Caco-2 (cell line): ENCODE results near the gene WWOX. TPM values are rescaled to one million over a fixed set of nuclear protein-coding genes. Genes with fewer than 3 reads are reported as not detected.

ENCODE experiments used
- BruUV-seq: library from RNA; stranded (reverse); fragments of 400-500 nt; replicated peaks from 2 replicates; lab custom pipeline; 2021; lab: Mats Ljungman, UMichigan
- CTCF ChIA-PET: fragments of 300-600 bp; sonication (Branson Sonifier 250); formaldehyde crosslinking; loops from one replicate; lab custom pipeline; 2022; ENCODE audit warnings: antibody characterized with exemption; lab: Charles Lee
- POLR2A ChIA-PET: fragments of 300-600 bp; sonication (Branson Sonifier 250); formaldehyde crosslinking; loops from one replicate; lab custom pipeline; 2022; ENCODE audit warnings: antibody characterized with exemption; lab: Charles Lee
- DNase-seq, 2 experiments: peaks; one replicate each; pipeline versions ENCODE4 v3.0.0 to v3.0.0-alpha.2; 2020 to 2022
- H3K27me3 ChIP-seq: replicated peaks from 2 replicates; pipeline ENCODE4 v1.6.0; 2011; ENCODE audit warnings: low read length; ENCODE audit not compliant: control insufficient read depth, insufficient read depth
- H3K36me3 ChIP-seq: 2 replicates; pipeline ENCODE4 v1.5.1; 2011; ENCODE audit warnings: low read length; ENCODE audit not compliant: control insufficient read depth, insufficient read depth
- H3K4me1 ChIP-seq: fragments of 250-450 bp; sonication (Bioruptor Pico); 2 replicates; pipeline ENCODE4 v1.5.1; 2020; ENCODE audit warnings: mild to moderate bottlenecking
- H3K4me3 ChIP-seq: 2 replicates; pipeline ENCODE4 v1.5.1; 2011; ENCODE audit warnings: low read depth, mild to moderate bottlenecking, control low read depth, low read length
- H3K9me3 ChIP-seq: fragments of 250-450 bp; sonication (Bioruptor Pico); 2 replicates; pipeline ENCODE4 v1.5.1; 2020; ENCODE audit warnings: mild to moderate bottlenecking, moderate library complexity
- H3K27ac Mint-ChIP-seq: one replicate; pipeline ENCODE4 v1.8.0; 2022; ENCODE audit warnings: mixed read lengths; ENCODE audit not compliant: unreplicated experiment
- H3K27me3 Mint-ChIP-seq: one replicate; pipeline ENCODE4 v1.8.0; 2022; ENCODE audit warnings: mixed read lengths; ENCODE audit not compliant: insufficient read depth, unreplicated experiment
- H3K36me3 Mint-ChIP-seq: one replicate; pipeline ENCODE4 v1.8.0; 2022; ENCODE audit warnings: mild to moderate bottlenecking, mixed read lengths; ENCODE audit not compliant: insufficient read depth, unreplicated experiment
- H3K4me1 Mint-ChIP-seq: one replicate; pipeline ENCODE4 v1.8.0; 2022; ENCODE audit warnings: low read depth, mixed read lengths; ENCODE audit not compliant: unreplicated experiment
- H3K4me3 Mint-ChIP-seq: one replicate; pipeline ENCODE4 v1.8.0; 2022; ENCODE audit warnings: mild to moderate bottlenecking, moderate library complexity, mixed read lengths; ENCODE audit not compliant: unreplicated experiment
- H3K9me3 Mint-ChIP-seq: one replicate; pipeline ENCODE4 v1.8.0; 2022; ENCODE audit warnings: mixed read lengths; ENCODE audit not compliant: unreplicated experiment
- CTCF ChIP-seq, 2 experiments: fragments of 200-600 bp in 1 of 2; IDR thresholded peaks; 1 replicate in 1 of 2; 2 replicates in 1 of 2; pipeline versions ENCODE4 v1.5.1 to v1.8.0; 2011 to 2022; ENCODE audit warnings: antibody characterized with exemption in 1 of 2, control low read depth in 1 of 2, inconsistent platforms in 1 of 2, low read depth in 1 of 2, low read length in 1 of 2, mild to moderate bottlenecking in 1 of 2, moderate library complexity in 1 of 2; ENCODE audit not compliant: insufficient read depth in 1 of 2, severe bottlenecking in 1 of 2, unreplicated experiment in 1 of 2
- intact Hi-C: fragments of 100-400 bp; cut with micrococcal nuclease; formaldehyde crosslinking; loops from one replicate; pipeline ENCODE4 v1.10.0; 2022; ENCODE audit not compliant: unreplicated experiment
- total RNA-seq: library from RNA; stranded (reverse); gene quantifications from 2 replicates; pipeline ENCODE4 v1.2.3, GENCODE V29; 2022

The WWOX gene
- total RNA-seq, 1 experiment from 2014 or later: 45.0 TPM

DNA sequence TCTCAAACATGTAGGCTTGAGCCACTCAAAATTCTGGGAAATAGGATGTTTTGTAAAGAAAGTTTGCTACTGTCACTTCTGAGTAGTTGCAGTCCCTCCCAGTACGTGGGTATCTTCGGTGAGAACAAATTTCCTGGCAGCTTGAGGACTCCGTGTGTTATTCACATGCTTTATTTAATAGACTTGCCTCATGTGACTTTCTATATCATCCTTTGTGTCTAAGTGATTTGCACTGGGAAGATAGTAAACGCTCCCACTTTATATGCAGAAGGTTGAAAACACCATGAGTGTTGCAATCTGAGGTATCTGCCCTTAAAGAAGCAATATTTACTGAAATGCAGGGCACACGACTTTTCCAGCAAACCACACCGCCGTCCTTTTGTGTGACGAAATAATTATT lies 857.4 kb downstream of the WWOX start:
- no peak overlapping the region for H3K27ac Mint-ChIP-seq
- intact Hi-C loops: no loop called here
- POLR2A ChIA-PET: no interaction called here
- H3K9me3 ChIP-seq: no peaks in the 10 kb centered on the region; the same call in 1 of the 2 replicates
- no peak for TF ChIP-seq CTCF (IDR thresholded peaks at IDR 0.05; ENCODE audit: insufficient read depth in 1 of 2, low read depth in 1 of 2, low read length in 1 of 2, severe bottlenecking in 1 of 2, unreplicated experiment in 1 of 2)
- H3K4me1 ChIP-seq: no peaks in the 10 kb centered on the region
- no peaks in the 10 kb centered on the region for H3K27me3 Mint-ChIP-seq
- H3K27me3 ChIP-seq: no peaks in the 10 kb centered on the region; the same call in 1 of the 2 replicates
- no TSS peak for BruUV-seq
- DNase-seq: no peak
- H3K36me3 ChIP-seq: no peaks in the 10 kb centered on the region
- H3K36me3 Mint-ChIP-seq: no peaks in the 10 kb centered on the region
- CTCF ChIA-PET: no interaction called here
- H3K4me3 ChIP-seq: no peak overlapping the region
- peaks cover 10% of the 10 kb centered on the region for H3K9me3 Mint-ChIP-seq
- H3K4me1 Mint-ChIP-seq: no peaks in the 10 kb centered on the region
- no peak overlapping the region for H3K4me3 Mint-ChIP-seq

- H3K4me3 ChIP-seq: no peak overlapping the region
- no peak overlapping the region for H3K27ac Mint-ChIP-seq
- H3K9me3 ChIP-seq: no peaks in the 10 kb centered on the region; the same call in 1 of the 2 replicates
- no peak for TF ChIP-seq CTCF (IDR thresholded peaks at IDR 0.05; ENCODE audit: insufficient read depth in 1 of 2, low read depth in 1 of 2, low read length in 1 of 2, severe bottlenecking in 1 of 2, unreplicated experiment in 1 of 2)
- ChIA-PET POLR2A (no interaction called here), CTCF (interaction anchor here (0.5 kb wide), 1 partner anchor 316 kb away, joined by 4 read pairs; no protein-coding TSS in a partner anchor)
- no peaks in the 10 kb centered on the region for H3K4me1 Mint-ChIP-seq
- no TSS peak for BruUV-seq
- no peaks in the 10 kb centered on the region for H3K36me3 ChIP-seq
- no peaks in the 10 kb centered on the region for H3K36me3 Mint-ChIP-seq
- intact Hi-C loops: no loop called here
- DNase-seq: no peak
- no peaks in the 10 kb centered on the region for H3K4me1 ChIP-seq
- no peak overlapping the region for H3K4me3 Mint-ChIP-seq
- H3K27me3 Mint-ChIP-seq: no peaks in the 10 kb centered on the region
- no peaks in the 10 kb centered on the region; the same call in 1 of the 2 replicates for H3K27me3 ChIP-seq
- H3K9me3 Mint-ChIP-seq: peaks cover 10% of the 10 kb centered on the region
Observed at GRCh38 chr16:78957317-78958100, 858.1 kb downstream of the WWOX start.

GRCh38 chr16:78961464-78961863 lies 862.0 kb downstream of the WWOX start:
- no TSS peak for BruUV-seq
- TF ChIP-seq CTCF (IDR thresholded peaks at IDR 0.05; ENCODE audit: insufficient read depth in 1 of 2, low read depth in 1 of 2, low read length in 1 of 2, severe bottlenecking in 1 of 2, unreplicated experiment in 1 of 2): no peak
- POLR2A ChIA-PET: no interaction called here
- Histone ChIP-seq H3K4me1 (no peaks in the 10 kb centered on the region), H3K36me3 (no peaks in the 10 kb centered on the region), H3K27me3 (no peaks in the 10 kb centered on the region; the same call in 1 of the 2 replicates), H3K9me3 (no peaks in the 10 kb centered on the region; the same call in none of the 2 replicates), H3K4me3 (no peak overlapping the region)
- Mint-ChIP-seq H3K9me3 (peaks cover 8% of the 10 kb centered on the region), H3K4me3 (no peak overlapping the region), H3K4me1 (no peaks in the 10 kb centered on the region), H3K27ac (no peak overlapping the region), H3K36me3 (no peaks in the 10 kb centered on the region), H3K27me3 (no peaks in the 10 kb centered on the region)
- no peak for DNase-seq
- intact Hi-C loops: no loop called here
- CTCF ChIA-PET: no interaction called here
